H9 (cell line): ENCODE results near the gene SRF. TPM values are rescaled to one million over a fixed set of nuclear protein-coding genes. Genes with fewer than 3 reads are reported as not detected.
A peak's percentile ranks its signal among the peaks of the same experiment; 100 is the strongest.

ENCODE experiments used
- DNase-seq: peaks from one replicate; pipeline ENCODE4 v3.0.0-alpha.2; 2017
- H2AFZ ChIP-seq: one replicate; pipeline ENCODE4 v1.6.1; 2013; ENCODE audit warnings: mild to moderate bottlenecking, low read length, control low read depth, moderate library complexity
- H2AK5ac ChIP-seq: 2 replicates; pipeline ENCODE4 v1.6.1; 2013; ENCODE audit warnings: low read length, control low read depth, mixed read lengths; ENCODE audit not compliant: insufficient read length
- H2BK120ac ChIP-seq: one replicate; pipeline ENCODE4 v1.6.1; 2013; ENCODE audit warnings: low read depth, mild to moderate bottlenecking, low read length, control low read depth, inconsistent platforms; ENCODE audit not compliant: poor library complexity, severe bottlenecking
- H2BK12ac ChIP-seq: 2 replicates; pipeline ENCODE4 v1.6.1; 2013; ENCODE audit warnings: low read length, control low read depth, mixed read lengths, low read depth; ENCODE audit not compliant: insufficient read length
- H2BK15ac ChIP-seq: 2 replicates; pipeline ENCODE4 v1.6.1; 2013; ENCODE audit warnings: low read depth, low read length, control low read depth
- H2BK20ac ChIP-seq: one replicate; pipeline ENCODE4 v1.6.1; 2013; ENCODE audit warnings: low read depth, mild to moderate bottlenecking, low read length, control low read depth, inconsistent platforms; ENCODE audit not compliant: poor library complexity, severe bottlenecking
- H2BK5ac ChIP-seq: 2 replicates; pipeline ENCODE4 v1.6.1; 2013; ENCODE audit warnings: low read length, control low read depth, mixed read lengths; ENCODE audit not compliant: insufficient read length
- H3K14ac ChIP-seq: 2 replicates; pipeline ENCODE4 v1.6.1; 2013; ENCODE audit warnings: low read length, control low read depth; ENCODE audit not compliant: insufficient read depth
- H3K18ac ChIP-seq: 2 replicates; pipeline ENCODE4 v1.6.1; 2013; ENCODE audit warnings: low read depth, mild to moderate bottlenecking, mixed read lengths, low read length, control low read depth; ENCODE audit not compliant: insufficient read length
- H3K23ac ChIP-seq: 2 replicates; pipeline ENCODE4 v1.6.1; 2013; ENCODE audit warnings: low read length, control low read depth, mixed read lengths, low read depth; ENCODE audit not compliant: insufficient read length
- H3K23me2 ChIP-seq: 2 replicates; pipeline ENCODE4 v1.6.1; 2013; ENCODE audit warnings: low read depth, mild to moderate bottlenecking, mixed read lengths, low read length, control low read depth; ENCODE audit not compliant: insufficient read length, poor library complexity, severe bottlenecking
- H3K27ac ChIP-seq: 2 replicates; pipeline ENCODE4 v1.5.1; 2013; ENCODE audit warnings: low read length, control low read depth, mixed read lengths, low read depth; ENCODE audit not compliant: insufficient read length
- H3K27me3 ChIP-seq: 2 replicates; pipeline ENCODE4 v1.6.1; 2013; ENCODE audit warnings: low read length, control low read depth, inconsistent platforms; ENCODE audit not compliant: insufficient read depth
- H3K4ac ChIP-seq: 2 replicates; pipeline ENCODE4 v1.6.1; 2013; ENCODE audit warnings: low read depth, mild to moderate bottlenecking, control low read depth, inconsistent platforms, low read length, moderate library complexity
- H3K4me1 ChIP-seq: 2 replicates; pipeline ENCODE4 v1.6.1; 2013; ENCODE audit warnings: low read length, control low read depth, inconsistent platforms; ENCODE audit not compliant: insufficient read depth
- H3K4me2 ChIP-seq: 2 replicates; pipeline ENCODE4 v1.6.1; 2013; ENCODE audit warnings: low read length, control low read depth, mixed read lengths; ENCODE audit not compliant: insufficient read length, insufficient read depth
- H3K56ac ChIP-seq: 2 replicates; pipeline ENCODE4 v1.6.1; 2013; ENCODE audit warnings: low read depth, mild to moderate bottlenecking, mixed read lengths, low read length, control low read depth; ENCODE audit not compliant: insufficient read length
- H3K79me1 ChIP-seq: 2 replicates; pipeline ENCODE4 v1.6.1; 2013; ENCODE audit warnings: low read depth, mild to moderate bottlenecking, moderate library complexity, low read length, control low read depth, inconsistent platforms; ENCODE audit not compliant: insufficient read depth, poor library complexity, severe bottlenecking
- H3K79me2 ChIP-seq: 2 replicates; pipeline ENCODE4 v1.6.1; 2013; ENCODE audit warnings: low read length, control low read depth, inconsistent platforms; ENCODE audit not compliant: insufficient read depth
- H3K9ac ChIP-seq: 2 replicates; pipeline ENCODE4 v1.6.1; 2013; ENCODE audit warnings: low read length, control low read depth, mixed read lengths; ENCODE audit not compliant: insufficient read length; ENCODE audit errors: extremely low read depth
- H3K9me3 ChIP-seq: one replicate; pipeline ENCODE4 v1.6.1; 2013; ENCODE audit warnings: low read depth, low read length, inconsistent platforms; ENCODE audit not compliant: control insufficient read depth
- H3T11ph ChIP-seq: one replicate; pipeline ENCODE4 v1.6.1; 2013; ENCODE audit warnings: mild to moderate bottlenecking, low read length, control low read depth, inconsistent platforms
- H4K20me1 ChIP-seq: one replicate; pipeline ENCODE4 v1.6.1; 2013; ENCODE audit not compliant: control insufficient read depth, insufficient read length, insufficient read depth
- H4K5ac ChIP-seq: 2 replicates; pipeline ENCODE4 v1.6.1; 2013; ENCODE audit warnings: low read depth, mild to moderate bottlenecking, mixed read lengths, low read length, control low read depth; ENCODE audit not compliant: insufficient read length
- H4K8ac ChIP-seq: replicated peaks from 2 replicates; pipeline ENCODE4 v1.6.1; 2013; ENCODE audit warnings: low read length, control low read depth, mixed read lengths, low read depth; ENCODE audit not compliant: insufficient read length
- H4K91ac ChIP-seq: 2 replicates; pipeline ENCODE4 v1.6.1; 2013; ENCODE audit warnings: low read depth, mild to moderate bottlenecking, moderate library complexity, mixed read lengths, low read length, control low read depth; ENCODE audit not compliant: insufficient read length
- H3K27ac Mint-ChIP-seq, 3 experiments: 2 replicates in 2 of 3; 3 replicates in 1 of 3; pipeline ENCODE4 v1.8.0; 2020 to 2021; ENCODE audit warnings: mixed read lengths in 3 of 3, mild to moderate bottlenecking in 1 of 3, moderate library complexity in 1 of 3
- H3K27me3 Mint-ChIP-seq: 2 replicates; pipeline ENCODE4 v1.8.0; 2021; ENCODE audit warnings: low read depth, mild to moderate bottlenecking, moderate library complexity, mixed read lengths
- H3K36me3 Mint-ChIP-seq, 3 experiments: 2 replicates in 2 of 3; 3 replicates in 1 of 3; pipeline ENCODE4 v1.8.0; 2020 to 2021; ENCODE audit warnings: low read depth in 3 of 3, mixed read lengths in 3 of 3; ENCODE audit not compliant: insufficient read depth in 1 of 3
- H3K4me1 Mint-ChIP-seq, 2 experiments: 2 replicates each; pipeline ENCODE4 v1.8.0; 2020; ENCODE audit warnings: mixed read lengths in 2 of 2
- H3K4me3 Mint-ChIP-seq, 2 experiments: 2 replicates in 1 of 2; 3 replicates in 1 of 2; pipeline ENCODE4 v1.8.0; 2020 to 2021; ENCODE audit warnings: mild to moderate bottlenecking in 2 of 2, mixed read lengths in 2 of 2, moderate library complexity in 1 of 2
- H3K9me3 Mint-ChIP-seq, 2 experiments: 2 replicates in 1 of 2; 3 replicates in 1 of 2; pipeline ENCODE4 v1.8.0; 2020; ENCODE audit warnings: mild to moderate bottlenecking in 2 of 2, mixed read lengths in 2 of 2, moderate library complexity in 1 of 2
- CTCF ChIP-seq: fragments of 200-600 bp; sonication (generic); conservative IDR thresholded peaks from 3 replicates; pipeline ENCODE4 v1.8.0; 2021; ENCODE audit warnings: antibody characterized with exemption, mild to moderate bottlenecking
- WGBS: extraction: QIAGEN DNeasy Blood & Tissue Kit; methylation state at CpG from one replicate; pipeline ENCODE4 v1.1.7; 2013; ENCODE audit warnings: missing lambda C conversion rate, low lambda C conversion rate, mixed read lengths; ENCODE audit not compliant: insufficient read length; ENCODE audit errors: extremely low coverage; 5-methylcytosine and 5-hydroxymethylcytosine counted together
- total RNA-seq: library from RNA; stranded (reverse); gene quantifications from 2 replicates; pipeline ENCODE4 v1.2.1, GENCODE V29; 2021

Gene SRF
- total RNA-seq, 1 experiment from 2014 or later = 57.5 TPM

- H3K27me3 Mint-ChIP-seq = no peaks in the 10 kb centered on the region
- Histone ChIP-seq H3K27ac (no peak overlapping the region), H3K4me1 (no peaks in the 10 kb centered on the region), H2AFZ (no peak overlapping the region), H3K9ac (no peak overlapping the region), H4K8ac (no peak overlapping the region), H3K14ac (no peak overlapping the region), H2AK5ac (no peak overlapping the region), H3K9me3 (no peaks in the 10 kb centered on the region), H4K20me1 (no peaks in the 10 kb centered on the region), H3K27me3 (no peaks in the 10 kb centered on the region), H3K79me2 (no peaks in the 10 kb centered on the region), H2BK5ac (no peak overlapping the region), H3K4ac (no peak overlapping the region), H2BK20ac (no peak overlapping the region), H2BK15ac (no peak overlapping the region), H3K79me1 (no peaks in the 10 kb centered on the region), H3K56ac (no peak overlapping the region), H2BK12ac (no peak overlapping the region), H2BK120ac (no peak overlapping the region), H3K23ac (no peak overlapping the region), H3T11ph (no peak overlapping the region), H4K91ac (no peak overlapping the region), H3K18ac (no peak overlapping the region), H4K5ac (no peak overlapping the region), H3K23me2 (no peaks in the 10 kb centered on the region), H3K4me2 (no peak overlapping the region)
- peaks cover 1 to 19% (median 4%) of the 10 kb centered on the region in 3 experiments; a peak in 5 of 7 replicates for H3K36me3 Mint-ChIP-seq
- H3K27ac Mint-ChIP-seq = peak overlapping the region in 1 of 3 experiments; percentile 85; a peak in 1 of 7 replicates
- no peak for DNase-seq
- H3K9me3 Mint-ChIP-seq = no peaks in the 10 kb centered on the region
- no peaks in the 10 kb centered on the region for H3K4me1 Mint-ChIP-seq
- H3K4me3 Mint-ChIP-seq = no peak overlapping the region
- no CpG with 5 or more reads among the region's 5 CpGs for WGBS
- TF ChIP-seq CTCF = no peak
Measured at GRCh38 chr6:43196337-43196736, 25.3 kb downstream of the SRF start.
